PC-9 (cell line): Measurements from ENCODE around the gene SLC8A3. TPM values are rescaled to one million over a fixed set of nuclear protein-coding genes. Genes with fewer than 3 reads are reported as not detected.

Experiments
- BruUV-seq: library from RNA; stranded (reverse); fragments of 400-500 nt; replicated peaks from 2 replicates; lab custom pipeline; 2021; lab: Mats Ljungman, UMichigan
- CTCF ChIA-PET: fragments of 300-600 bp; sonication (Branson Sonifier 250); formaldehyde crosslinking; loops from one replicate; lab custom pipeline; 2022; ENCODE audit warnings: antibody characterized with exemption; lab: Charles Lee
- POLR2A ChIA-PET: fragments of 300-600 bp; sonication (Branson Sonifier 250); formaldehyde crosslinking; loops from one replicate; lab custom pipeline; 2022; ENCODE audit warnings: antibody characterized with exemption; ENCODE audit not compliant: unreplicated experiment; lab: Charles Lee
- DNase-seq, 2 experiments: peaks; one replicate each; pipeline versions ENCODE4 v3.0.0 to v3.0.0-alpha.2; 2015 to 2022; ENCODE audit warnings: mixed read lengths in 1 of 2
- H2AFZ ChIP-seq: fragments of 200-600 bp; sonication (generic); 2 replicates; pipeline ENCODE4 v1.8.1; 2017; ENCODE audit warnings: antibody characterized with exemption
- H3F3A ChIP-seq: fragments of 200-600 bp; sonication (generic); 2 replicates; pipeline ENCODE4 v1.8.1; 2017; ENCODE audit warnings: antibody characterized with exemption, mild to moderate bottlenecking, low read depth; ENCODE audit not compliant: insufficient read depth
- H3K27ac ChIP-seq: fragments of 200-600 bp; sonication (generic); 2 replicates; pipeline ENCODE4 v1.6.1; 2016; ENCODE audit warnings: mixed run types
- H3K27me3 ChIP-seq: fragments of 200-600 bp; sonication (generic); 2 replicates; pipeline ENCODE4 v1.6.1; 2016; ENCODE audit warnings: low read depth, mixed run types; ENCODE audit not compliant: insufficient read depth
- H3K36me3 ChIP-seq: fragments of 200-600 bp; sonication (generic); 2 replicates; pipeline ENCODE4 v1.6.1; 2016; ENCODE audit warnings: low read depth, mixed run types
- H3K4me1 ChIP-seq: fragments of 200-600 bp; sonication (generic); replicated peaks from 2 replicates; pipeline ENCODE4 v1.6.1; 2016; ENCODE audit warnings: mixed run types; ENCODE audit not compliant: insufficient read depth
- H3K4me2 ChIP-seq: fragments of 200-600 bp; sonication (generic); 2 replicates; pipeline ENCODE4 v1.6.1; 2017; ENCODE audit warnings: mixed run types
- H3K4me3 ChIP-seq: fragments of 200-600 bp; sonication (generic); 2 replicates; pipeline ENCODE4 v1.6.1; 2016; ENCODE audit warnings: mixed run types
- H3K79me2 ChIP-seq: fragments of 200-600 bp; sonication (generic); 2 replicates; pipeline ENCODE4 v1.6.1; 2017; ENCODE audit warnings: low read depth, mixed run types
- H3K9me2 ChIP-seq: fragments of 200-600 bp; sonication (generic); 2 replicates; pipeline ENCODE4 v1.8.1; 2017; ENCODE audit warnings: mild to moderate bottlenecking; ENCODE audit not compliant: insufficient read depth
- H3K9me3 ChIP-seq: fragments of 200-600 bp; sonication (generic); 2 replicates; pipeline ENCODE4 v1.8.1; 2016; ENCODE audit warnings: low read depth; ENCODE audit not compliant: insufficient read depth
- H4K20me1 ChIP-seq: fragments of 200-600 bp; sonication (generic); 2 replicates; pipeline ENCODE4 v1.8.1; 2017; ENCODE audit not compliant: insufficient read depth
- CTCF ChIP-seq: fragments of 200-600 bp; sonication (generic); conservative IDR thresholded peaks from 2 replicates; pipeline ENCODE4 v1.6.1; 2017; ENCODE audit warnings: mixed run types, antibody characterized with exemption, mild to moderate bottlenecking, moderate library complexity
- EZH2 ChIP-seq: fragments of 200-600 bp; sonication (generic); IDR thresholded peaks from 2 replicates; pipeline ENCODE4 v1.8.0; 2017; ENCODE audit warnings: antibody characterized with exemption, low read depth
- intact Hi-C: fragments of 100-400 bp; cut with micrococcal nuclease; formaldehyde crosslinking; loops from one replicate; pipeline ENCODE4 v1.10.0; 2022; ENCODE audit not compliant: unreplicated experiment
- total RNA-seq: library from RNA; stranded (reverse); gene quantifications from 2 replicates; pipeline ENCODE4 v1.2.3, GENCODE V29; 2021

SLC8A3 gene
- total RNA-seq, 1 experiment from 2014 or later, result not detected

GRCh38 chr14:70097576-70098249, 91.0 kb downstream of the SLC8A3 start:
- no peaks in the 10 kb centered on the region for H3K36me3 ChIP-seq
- H3K27me3 ChIP-seq, result peaks cover 75% of the 10 kb centered on the region
- POLR2A ChIA-PET, result no interaction called here
- CTCF ChIA-PET, result no interaction called here
- H3F3A ChIP-seq, result no peaks in the 10 kb centered on the region
- H3K79me2 ChIP-seq, result no peaks in the 10 kb centered on the region
- H3K9me3 ChIP-seq, result no peaks in the 10 kb centered on the region
- no peak overlapping the region for H3K4me2 ChIP-seq
- TF ChIP-seq EZH2 (no peak), CTCF (no peak)
- H3K27ac ChIP-seq, result no peak overlapping the region
- H3K9me2 ChIP-seq, result no peaks in the 10 kb centered on the region
- H4K20me1 ChIP-seq, result no peaks in the 10 kb centered on the region
- BruUV-seq, result no TSS peak
- no peak overlapping the region for H2AFZ ChIP-seq
- H3K4me1 ChIP-seq, result no peaks in the 10 kb centered on the region
- intact Hi-C loops, result no loop called here
- H3K4me3 ChIP-seq, result no peak overlapping the region
- no peak for DNase-seq

- DNase-seq, result no peak
- intact Hi-C loops, result no loop called here
These were observed 91.9 kb downstream of the SLC8A3 start for GRCh38 chr14:70096866-70097265.

GRCh38 chr14:70094631-70095030, 94.1 kb downstream of the SLC8A3 start:
- Histone ChIP-seq H3K4me2 (no peak overlapping the region), H3K27me3 (peaks cover 95% of the 10 kb centered on the region), H3K79me2 (no peaks in the 10 kb centered on the region), H2AFZ (no peak overlapping the region), H3F3A (no peaks in the 10 kb centered on the region), H3K4me3 (no peak overlapping the region), H3K36me3 (no peaks in the 10 kb centered on the region), H3K27ac (no peak overlapping the region), H3K4me1 (no peaks in the 10 kb centered on the region), H4K20me1 (0 out of 2 replicates have a peak, but pooled peaks cover 3% of the 10 kb centered on the region), H3K9me3 (no peaks in the 10 kb centered on the region), H3K9me2 (no peaks in the 10 kb centered on the region)
- no TSS peak for BruUV-seq
- intact Hi-C loops, result no loop called here
- CTCF ChIA-PET, result no interaction called here
- POLR2A ChIA-PET, result no interaction called here
- TF ChIP-seq EZH2 (no peak), CTCF (no peak)
- DNase-seq, result no peak

More at GRCh38 chr14:70096866-70097265, 91.9 kb downstream of the SLC8A3 start:
- Histone ChIP-seq H3K36me3 (no peaks in the 10 kb centered on the region), H3K27me3 (peaks cover 83% of the 10 kb centered on the region), H3K27ac (no peak overlapping the region), H3K4me2 (no peak overlapping the region), H3K4me3 (no peak overlapping the region), H2AFZ (no peak overlapping the region), H3F3A (no peaks in the 10 kb centered on the region), H3K9me2 (no peaks in the 10 kb centered on the region), H4K20me1 (no peaks in the 10 kb centered on the region), H3K79me2 (no peaks in the 10 kb centered on the region), H3K9me3 (no peaks in the 10 kb centered on the region), H3K4me1 (no peaks in the 10 kb centered on the region)
- POLR2A ChIA-PET, result interaction anchor here (0.6 kb wide), 1 partner anchor 926 kb away, joined by 11 read pairs; no protein-coding TSS in a partner anchor
- TF ChIP-seq EZH2, result no peak
- peak; percentile 42; the same call in 1 of the 2 replicates for TF ChIP-seq CTCF
- no TSS peak for BruUV-seq
- CTCF ChIA-PET, result no interaction called here
